Middle frontal gyrus (tissue), 1 donor: ENCODE data around the gene MYO16.

ENCODE experiments used
- DNase-seq: peaks from one replicate; pipeline ENCODE4 v3.0.0-alpha.2; 2015; ENCODE audit warnings: low spot score; ENCODE audit errors: extremely low spot score

MYO16 gene

DNA sequence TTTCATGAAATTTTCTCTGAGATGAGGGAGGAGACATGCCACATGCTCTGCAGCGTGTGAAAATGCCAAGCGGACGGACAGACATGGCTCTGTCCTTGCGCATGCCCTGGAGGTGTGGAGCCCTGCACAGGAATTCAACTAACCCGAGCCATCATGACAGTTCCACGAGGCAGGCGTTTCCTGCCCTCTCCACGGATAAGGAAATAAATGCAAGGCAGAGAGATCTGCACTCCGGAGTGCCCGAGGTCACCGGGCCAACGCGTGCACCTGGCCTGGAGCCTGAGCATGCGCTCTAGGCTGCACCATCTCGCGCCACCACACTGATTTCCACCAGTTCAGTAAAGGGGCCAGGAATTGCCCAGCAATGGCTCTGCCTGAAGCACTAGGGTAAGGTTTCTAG lies 298.2 kb downstream of the MYO16 start:
- no peak for DNase-seq

- DNase-seq = no peak
Observed at GRCh38 chr13:108929532-108930206, 300.3 kb downstream of the MYO16 start.

DNA sequence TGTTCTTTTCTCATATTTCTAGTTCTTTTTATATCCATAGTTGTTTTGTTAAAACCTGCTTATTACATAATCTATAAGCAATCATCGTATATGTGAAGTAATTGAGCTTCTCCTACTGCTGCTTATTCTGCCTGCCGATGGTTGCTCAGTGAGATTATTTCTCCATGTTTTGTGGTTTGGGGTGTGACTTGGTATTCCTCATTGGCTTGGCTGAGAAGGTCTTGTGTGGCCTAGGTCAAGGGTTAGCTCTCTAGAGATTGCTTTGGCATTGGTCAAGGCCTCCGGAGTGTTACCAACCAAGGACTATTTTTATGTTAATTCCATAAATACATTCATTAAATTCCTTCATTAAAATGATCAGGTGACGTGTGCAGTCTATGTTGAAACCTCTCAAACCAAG lies 302.8 kb downstream of the MYO16 start:
- DNase-seq = no peak

GRCh38 chr13:108933061-108933460 lies 303.6 kb downstream of the MYO16 start:
- DNase-seq = no peak

DNA sequence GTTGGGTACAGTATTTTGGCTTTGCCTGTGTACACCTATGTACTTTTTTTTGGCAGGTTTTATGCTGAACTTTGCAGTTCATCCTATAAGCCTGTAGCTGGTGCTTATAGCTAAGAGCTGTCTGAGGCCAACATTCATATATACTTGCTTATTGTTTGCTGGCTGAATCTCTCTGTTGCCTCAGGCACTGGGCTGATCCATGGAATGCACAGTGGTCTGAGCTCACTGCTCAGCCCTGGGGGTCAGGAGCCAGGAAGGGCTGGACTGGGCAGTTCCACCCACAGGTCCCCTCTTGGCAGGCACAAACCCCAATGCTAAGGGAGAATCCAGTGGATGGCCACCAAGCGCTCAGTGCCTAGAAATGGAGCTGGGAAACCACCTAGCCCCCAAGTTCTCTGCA lies 308.7 kb downstream of the MYO16 start:
- no peak for DNase-seq

DNA sequence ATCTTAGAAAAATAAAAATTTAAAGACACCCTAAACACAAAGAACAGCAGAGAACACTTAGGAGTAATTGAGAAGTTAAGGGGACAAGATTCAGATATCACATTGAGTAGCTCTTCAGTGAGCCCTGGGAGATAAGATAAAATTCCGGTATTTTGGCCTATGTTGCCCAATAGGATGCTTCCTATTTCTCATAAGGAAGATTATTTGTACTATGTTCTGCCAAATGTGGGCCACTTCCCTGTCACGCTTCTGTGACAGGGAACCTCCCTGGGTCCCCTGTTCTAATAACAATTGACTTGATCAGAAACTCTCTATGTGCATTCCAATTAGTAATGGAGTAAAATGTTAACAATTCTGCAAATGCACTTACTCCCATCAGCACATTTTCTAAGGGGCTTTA lies 310.7 kb downstream of the MYO16 start:
- no peak for DNase-seq

- no peak for DNase-seq
Observed at GRCh38 chr13:108943842-108944241, 314.4 kb downstream of the MYO16 start.

- DNase-seq = no peak
Observed at GRCh38 chr13:108944760-108945159, 315.3 kb downstream of the MYO16 start.

DNA sequence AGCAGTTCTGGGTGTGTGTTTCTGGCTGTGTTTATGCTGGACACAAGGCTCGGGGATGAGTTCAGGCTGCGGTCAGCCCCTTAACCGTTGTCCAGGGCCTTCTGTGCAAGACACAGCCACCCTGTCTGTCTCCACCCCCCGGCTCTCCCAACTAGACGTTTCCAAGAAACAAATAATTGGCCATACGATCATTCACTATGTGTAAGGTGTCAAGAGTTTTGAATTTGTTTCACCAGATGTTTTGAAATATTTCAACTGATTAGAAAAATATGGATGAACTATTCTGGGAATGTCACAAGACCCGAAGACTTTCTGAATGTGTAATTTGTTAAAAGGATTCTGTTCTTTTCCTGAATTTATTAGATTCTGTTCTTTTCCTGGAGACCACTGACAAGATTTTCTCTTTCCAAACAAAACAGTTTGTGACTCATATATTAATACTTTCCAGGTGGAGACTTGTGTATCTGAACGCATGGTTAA lies 318.2 kb downstream of the MYO16 start:
- no peak for DNase-seq

DNA sequence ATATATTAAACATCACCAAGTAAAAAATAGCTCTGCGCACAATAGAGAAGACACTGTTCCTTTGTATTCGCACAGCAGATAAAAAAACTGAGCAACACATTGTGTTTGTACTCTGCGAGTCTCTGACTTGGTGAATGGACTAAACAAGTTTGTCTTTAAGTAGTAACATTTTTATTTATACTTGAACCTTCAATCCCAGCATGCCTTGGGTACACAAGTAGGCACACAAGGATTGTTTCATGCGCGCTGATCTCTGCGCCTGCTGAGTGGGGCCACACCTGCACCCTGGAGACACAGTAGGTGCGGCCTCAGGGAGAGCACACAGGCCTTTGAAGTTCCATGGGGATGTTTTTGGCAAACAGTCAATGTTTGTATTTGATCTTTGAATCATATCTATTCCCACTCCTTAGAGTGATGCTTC lies 318.9 kb downstream of the MYO16 start:
- DNase-seq = no peak

DNA sequence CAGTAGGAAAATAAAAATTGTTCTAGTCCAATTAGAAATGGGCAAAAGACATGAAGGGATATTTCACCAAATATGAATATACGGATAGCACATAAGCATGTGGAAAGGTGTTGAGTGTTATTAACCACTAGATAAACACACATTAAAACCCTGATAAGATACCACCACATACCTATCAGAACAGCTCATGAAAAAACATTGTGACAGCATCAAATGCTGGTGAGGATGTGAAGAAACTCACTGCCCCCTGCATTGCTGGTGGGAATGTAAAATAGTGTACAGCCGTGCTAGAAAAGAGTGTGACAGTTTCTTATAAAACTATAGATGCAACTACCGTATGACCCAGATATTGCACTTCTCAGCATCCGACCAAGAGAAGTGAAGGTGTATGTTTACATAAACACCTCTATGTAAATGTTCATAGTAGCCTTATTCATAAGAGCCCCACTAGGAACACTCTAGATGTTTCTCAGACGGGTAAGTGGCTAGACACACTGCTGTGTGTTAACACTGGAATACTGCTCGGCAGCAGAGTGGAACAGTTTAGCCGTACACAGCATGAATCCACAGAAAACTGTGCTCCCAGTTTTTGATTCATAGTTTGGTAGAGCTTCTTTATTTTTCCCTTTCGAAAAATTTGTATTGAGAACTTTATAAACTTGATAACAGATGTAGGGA lies 321.1 kb downstream of the MYO16 start:
- DNase-seq = no peak

- DNase-seq = no peak
Observed at GRCh38 chr13:108955741-108956140, 326.3 kb downstream of the MYO16 start.

DNA sequence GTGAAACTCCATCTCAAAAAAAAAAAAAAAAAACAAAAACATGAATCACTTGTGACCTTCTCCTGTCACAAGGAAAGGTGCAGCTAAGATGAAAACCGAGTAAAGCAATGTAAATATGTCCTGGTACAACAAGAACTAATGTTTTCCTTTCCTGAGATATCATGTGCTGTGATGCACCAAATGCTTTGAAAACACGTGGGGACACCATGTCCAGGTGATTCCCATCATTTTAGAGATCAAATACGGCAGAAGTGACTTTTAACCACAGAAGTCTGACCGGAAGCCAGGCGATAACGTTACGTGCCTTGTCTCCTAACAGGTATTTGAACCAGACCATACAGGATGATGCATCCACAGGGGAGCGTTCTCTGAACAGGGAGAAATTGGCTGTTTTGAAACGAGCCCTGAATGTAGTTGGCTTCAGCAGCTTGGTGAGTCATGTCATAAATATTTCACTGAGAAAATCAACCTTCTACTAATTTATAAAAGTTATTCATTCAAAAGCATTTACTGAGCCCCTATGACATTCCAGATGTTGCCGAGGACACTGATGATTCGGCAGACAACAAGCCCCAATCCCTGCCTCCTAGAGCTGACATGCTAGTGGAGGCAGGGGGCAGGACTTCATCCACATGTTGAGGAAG lies 328.1 kb downstream of the MYO16 start:
- no peak for DNase-seq

DNA sequence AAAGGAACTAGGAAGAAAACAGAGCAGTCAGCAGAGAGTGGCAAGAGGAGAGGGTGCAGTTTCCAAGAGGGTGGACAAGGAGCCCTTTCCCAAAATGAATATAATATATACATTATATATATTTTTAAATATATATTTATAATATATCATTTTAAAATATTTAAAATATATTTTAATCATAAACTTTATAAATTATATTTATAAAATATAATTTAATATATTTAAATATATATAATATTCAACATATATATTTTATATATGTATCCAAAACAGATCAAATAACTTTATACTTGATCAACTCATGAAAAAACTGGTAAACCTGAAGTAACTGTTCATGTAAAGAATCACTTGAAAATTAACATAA lies 328.6 kb downstream of the MYO16 start:
- no peak for DNase-seq

- no peak for DNase-seq
Observed at GRCh38 chr13:108959234-108959633, 329.8 kb downstream of the MYO16 start.

- no peak for DNase-seq
Observed at GRCh38 chr13:108960006-108960405, 330.6 kb downstream of the MYO16 start.

- DNase-seq = peak; percentile 25
Observed at GRCh38 chr13:108961542-108962125, 332.2 kb downstream of the MYO16 start.

DNA sequence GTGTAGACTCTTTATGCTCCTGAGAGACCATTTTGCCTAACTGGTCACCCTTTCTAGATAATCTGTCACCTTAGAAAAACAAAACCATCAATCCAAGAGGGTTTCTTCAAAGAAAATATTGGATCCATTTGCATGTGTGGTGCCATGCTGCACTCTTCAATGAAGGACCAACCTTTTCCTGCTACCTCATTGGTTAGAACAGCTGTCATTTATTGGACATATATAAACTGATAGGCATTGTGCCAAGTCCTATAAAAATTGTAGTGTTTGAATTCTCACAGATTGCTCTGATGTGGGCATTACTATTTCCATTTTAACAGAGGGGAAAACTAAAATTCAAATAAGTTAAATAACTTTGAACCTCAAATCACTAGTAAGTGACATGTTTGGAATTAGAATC lies 333.2 kb downstream of the MYO16 start:
- no peak for DNase-seq

- DNase-seq = no peak
Observed at GRCh38 chr13:108963276-108963810, 333.9 kb downstream of the MYO16 start.

DNA sequence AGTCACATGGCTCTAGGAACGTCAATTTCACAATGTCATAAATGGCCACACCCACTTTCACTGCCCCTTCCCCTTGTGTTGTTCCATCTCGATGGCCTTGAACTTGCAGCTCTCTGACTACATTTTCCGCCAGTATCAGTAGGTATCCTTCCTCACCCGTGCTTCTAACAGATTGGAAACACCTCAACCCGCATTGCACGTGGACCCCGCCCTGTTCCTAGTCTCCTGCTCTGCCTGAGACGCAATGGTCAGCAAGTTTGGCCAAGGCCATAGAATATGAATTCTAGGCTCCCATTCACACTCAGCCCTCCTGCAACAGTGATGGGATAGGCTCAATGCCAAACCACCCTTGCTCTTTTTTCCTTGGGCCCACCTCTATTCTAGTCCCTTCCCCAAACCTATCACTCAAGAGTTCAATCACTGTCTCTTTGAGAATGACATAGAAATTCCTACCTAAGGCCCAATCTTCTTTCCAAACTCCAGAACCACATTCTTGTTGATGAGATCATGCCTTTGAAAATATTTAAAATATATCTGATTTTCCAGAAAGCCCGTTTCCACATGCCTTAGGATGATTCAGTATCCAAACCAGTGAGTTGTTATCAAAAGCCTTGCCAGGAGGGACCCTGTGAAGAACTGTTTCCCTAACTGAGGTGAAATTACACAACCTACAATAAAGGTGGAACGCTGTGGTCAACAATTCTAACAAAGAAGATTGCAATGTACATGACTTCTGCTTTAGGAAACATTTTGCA lies 334.6 kb downstream of the MYO16 start:
- no peak for DNase-seq

DNA sequence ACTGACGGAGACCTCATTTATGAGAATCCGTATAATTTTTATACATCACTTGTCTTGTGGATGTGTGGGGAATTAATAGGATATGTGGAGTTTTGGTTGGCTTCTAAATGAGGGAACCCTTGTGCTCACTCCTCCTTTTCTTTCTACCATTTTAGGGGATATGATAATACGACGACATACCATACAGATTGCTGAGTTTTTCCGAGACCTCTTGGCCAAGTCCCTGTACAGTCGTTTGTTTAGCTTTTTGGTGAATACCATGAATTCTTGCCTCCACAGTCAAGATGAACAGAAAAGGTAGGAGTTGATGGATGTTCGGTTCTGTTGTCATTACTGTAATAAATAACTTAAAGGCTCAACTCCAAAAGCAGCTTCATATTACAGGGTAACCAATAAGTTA lies 335.2 kb downstream of the MYO16 start:
- DNase-seq = no peak
